ENCODE data around the gene RTN4. TPM values are rescaled to one million over a fixed set of nuclear protein-coding genes. Genes with fewer than 3 reads are reported as not detected.

Gene RTN4
- total and polyA plus RNA-seq, 10 donors: 55.2 to 215 (median 155) TPM

DNA sequence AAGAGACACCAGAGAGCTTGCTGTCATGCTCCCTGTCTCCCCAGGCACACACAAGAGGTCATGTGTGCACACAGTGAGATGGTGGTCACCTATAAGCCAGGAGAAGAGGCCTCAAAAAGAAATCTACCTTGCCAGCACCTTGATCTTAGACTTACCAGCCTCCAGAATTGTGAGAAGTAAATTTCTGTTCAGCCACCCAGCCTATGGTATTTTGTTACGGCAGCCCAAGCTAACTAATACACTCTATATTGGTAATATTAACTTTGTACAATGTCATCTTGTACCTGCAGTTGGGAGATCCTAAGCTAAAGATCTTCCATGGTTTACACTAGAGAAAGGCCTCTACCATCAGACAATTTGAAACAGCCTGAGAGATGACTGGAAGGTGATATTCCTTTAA, 21.2 kb downstream of the RTN4 start:
- TF ChIP-seq POLR2AphosphoS5 (IDR thresholded peaks at IDR 0.05): peak in 1 of 3 donors; percentile 26
- TF ChIP-seq, protein P1, sequence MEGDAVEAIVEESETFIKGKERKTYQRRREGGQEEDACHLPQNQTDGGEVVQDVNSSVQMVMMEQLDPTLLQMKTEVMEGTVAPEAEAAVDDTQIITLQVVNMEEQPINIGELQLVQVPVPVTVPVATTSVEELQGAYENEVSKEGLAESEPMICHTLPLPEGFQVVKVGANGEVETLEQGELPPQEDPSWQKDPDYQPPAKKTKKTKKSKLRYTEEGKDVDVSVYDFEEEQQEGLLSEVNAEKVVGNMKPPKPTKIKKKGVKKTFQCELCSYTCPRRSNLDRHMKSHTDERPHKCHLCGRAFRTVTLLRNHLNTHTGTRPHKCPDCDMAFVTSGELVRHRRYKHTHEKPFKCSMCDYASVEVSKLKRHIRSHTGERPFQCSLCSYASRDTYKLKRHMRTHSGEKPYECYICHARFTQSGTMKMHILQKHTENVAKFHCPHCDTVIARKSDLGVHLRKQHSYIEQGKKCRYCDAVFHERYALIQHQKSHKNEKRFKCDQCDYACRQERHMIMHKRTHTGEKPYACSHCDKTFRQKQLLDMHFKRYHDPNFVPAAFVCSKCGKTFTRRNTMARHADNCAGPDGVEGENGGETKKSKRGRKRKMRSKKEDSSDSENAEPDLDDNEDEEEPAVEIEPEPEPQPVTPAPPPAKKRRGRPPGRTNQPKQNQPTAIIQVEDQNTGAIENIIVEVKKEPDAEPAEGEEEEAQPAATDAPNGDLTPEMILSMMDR (IDR thresholded peaks at IDR 0.05 in 8 of 11, conservative IDR thresholded peaks at IDR 0.05 in 3 of 11): no peak
- intact Hi-C loops (cut with DNase I; ENCODE audit: low total_unique reads): no loop called here
- Histone ChIP-seq H3K4me3 (no peak overlapping the region), H3K9me3 (no peaks in the 10 kb centered on the region), H3K4me1 (peaks cover 24 to 98% (median 81%) of the 10 kb centered on the region in 6 donors), H3K27ac (no peak overlapping the region), H3K27me3 (replicated peaks in 1 of 7) (no peaks in the 10 kb centered on the region), H3K36me3 (no peaks in the 10 kb centered on the region)
- no peak for DNase-seq
- 100% methylated on average over 1 of the region's 1 CpG for WGBS, 5 donors

DNA sequence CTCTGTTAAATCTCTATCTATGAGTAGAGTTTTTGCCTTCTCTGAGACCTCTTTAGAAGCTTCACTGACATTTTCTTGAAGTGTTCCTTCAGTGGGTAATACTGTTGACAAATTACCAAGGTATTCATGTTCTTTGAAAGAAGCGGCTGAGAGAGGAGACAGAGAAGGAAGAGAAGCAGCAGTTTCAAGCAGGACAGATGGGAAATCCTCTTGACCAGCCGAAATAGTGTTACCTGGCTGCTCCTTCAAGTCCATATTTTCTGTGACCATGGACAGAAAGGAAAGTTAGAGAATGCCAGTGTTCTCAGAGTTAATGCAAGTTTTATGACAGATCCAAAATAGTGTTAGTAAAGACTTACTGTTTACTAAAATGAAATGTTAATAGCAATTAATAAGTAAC, 23.0 kb downstream of the RTN4 start:
- no peaks in the 10 kb centered on the region for H3K27me3 ChIP-seq (replicated peaks in 1 of 7)
- H3K4me1 ChIP-seq: peaks cover 24 to 96% (median 75%) of the 10 kb centered on the region in 6 donors
- no peak for DNase-seq
- intact Hi-C loops (cut with DNase I; ENCODE audit: low total_unique reads): no loop called here
- peak overlapping the region in 1 of 8 donors; percentile 43 for H3K27ac ChIP-seq
- H3K36me3 ChIP-seq: no peaks in the 10 kb centered on the region
- H3K4me3 ChIP-seq: no peak overlapping the region
- 87 to 97% (median 91%) methylated on average over 2 of the region's 2 CpGs for WGBS, 5 donors
- no peaks in the 10 kb centered on the region for H3K9me3 ChIP-seq
- TF ChIP-seq, protein P1 (IDR thresholded peaks at IDR 0.05 in 8 of 11, conservative IDR thresholded peaks at IDR 0.05 in 3 of 11): no peak
- TF ChIP-seq POLR2AphosphoS5 (IDR thresholded peaks at IDR 0.05): no peak
- TF ChIP-seq POLR2A (IDR thresholded peaks at IDR 0.05): no peak

DNA sequence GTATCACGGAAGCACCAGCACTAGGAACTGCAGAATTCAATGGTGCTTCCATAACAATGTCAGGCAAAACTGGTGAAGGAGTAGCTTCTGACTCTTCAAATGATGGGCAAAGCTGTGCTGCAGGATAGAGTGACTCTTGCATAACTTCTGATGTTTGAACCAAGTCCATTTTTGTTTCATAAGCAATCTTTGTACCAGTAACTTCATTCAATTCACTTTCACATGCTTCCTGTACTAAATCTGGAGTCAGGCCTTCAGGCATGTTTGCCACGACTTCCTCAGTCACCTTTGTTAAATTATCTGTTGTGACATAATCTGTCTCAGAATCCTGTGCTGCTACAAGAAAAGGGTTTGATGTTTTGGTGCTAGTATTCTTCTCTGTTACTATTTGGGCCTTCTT, 24.0 kb downstream of the RTN4 start:
- TF ChIP-seq, protein P1 (IDR thresholded peaks at IDR 0.05 in 8 of 11, conservative IDR thresholded peaks at IDR 0.05 in 3 of 11): no peak
- TF ChIP-seq POLR2AphosphoS5 (IDR thresholded peaks at IDR 0.05) (no peak), POLR2A (IDR thresholded peaks at IDR 0.05) (no peak)
- Histone ChIP-seq H3K27ac (peak overlapping the region in 6 of 8 donors; percentile 3 to 52 (median 42)), H3K4me1 (peaks cover 24 to 96% (median 70%) of the 10 kb centered on the region in 6 donors), H3K27me3 (replicated peaks in 1 of 7) (no peaks in the 10 kb centered on the region), H3K9me3 (no peaks in the 10 kb centered on the region), H3K36me3 (no peaks in the 10 kb centered on the region), H3K4me3 (no peak overlapping the region)
- DNase-seq: no peak
- WGBS, 5 donors: 42 to 47% (median 44%) methylated on average over 2 of the region's 2 CpGs
- intact Hi-C loops (cut with DNase I; ENCODE audit: low total_unique reads): no loop called here

DNA sequence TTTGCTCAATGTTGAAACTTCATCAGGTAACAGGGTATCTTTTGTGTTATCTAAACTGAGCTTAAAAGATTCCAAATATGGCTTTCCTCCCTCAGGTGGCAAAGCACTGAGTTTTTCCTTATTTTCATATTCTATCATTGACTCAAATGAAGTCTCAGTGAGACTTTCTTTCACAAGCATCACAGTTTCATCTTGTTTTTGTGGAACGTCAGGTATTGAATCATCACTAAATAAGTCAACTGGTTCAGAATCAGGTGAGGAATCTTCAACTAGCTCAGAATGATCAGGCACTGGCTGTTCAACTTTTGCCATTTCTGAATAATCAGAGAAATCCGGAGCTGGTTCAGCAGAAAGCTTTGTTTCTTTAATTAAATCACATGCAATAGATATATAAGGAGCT, 24.6 kb downstream of the RTN4 start:
- H3K36me3 ChIP-seq: peaks cover 0 to 5% (median 0%) of the 10 kb centered on the region in 6 donors
- WGBS, 5 donors: 77 to 87% (median 87%) methylated on average over 2 of the region's 2 CpGs
- intact Hi-C loops (cut with DNase I; ENCODE audit: low total_unique reads): no loop called here
- peaks cover 24 to 96% (median 67%) of the 10 kb centered on the region in 6 donors for H3K4me1 ChIP-seq
- H3K27ac ChIP-seq: peak overlapping the region in 5 of 8 donors; percentile 3 to 52 (median 43)
- TF ChIP-seq, protein P1 (IDR thresholded peaks at IDR 0.05 in 8 of 11, conservative IDR thresholded peaks at IDR 0.05 in 3 of 11): no peak
- peaks cover 0 to under 1% (median 0%) of the 10 kb centered on the region in 8 donors for H3K9me3 ChIP-seq
- no peak overlapping the region for H3K4me3 ChIP-seq
- H3K27me3 ChIP-seq (replicated peaks in 1 of 7): no peaks in the 10 kb centered on the region
- no peak for DNase-seq

Data from spleen (tissue), 11 donors.